ENCODE measurements around the gene NCAPD2. TPM values are rescaled to one million over a fixed set of nuclear protein-coding genes. Genes with fewer than 3 reads are reported as not detected.

The NCAPD2 gene
- total and polyA plus RNA-seq, 5 experiments from 2014 or later: 24.7 to 46.3 (median 40.4) TPM

DNA sequence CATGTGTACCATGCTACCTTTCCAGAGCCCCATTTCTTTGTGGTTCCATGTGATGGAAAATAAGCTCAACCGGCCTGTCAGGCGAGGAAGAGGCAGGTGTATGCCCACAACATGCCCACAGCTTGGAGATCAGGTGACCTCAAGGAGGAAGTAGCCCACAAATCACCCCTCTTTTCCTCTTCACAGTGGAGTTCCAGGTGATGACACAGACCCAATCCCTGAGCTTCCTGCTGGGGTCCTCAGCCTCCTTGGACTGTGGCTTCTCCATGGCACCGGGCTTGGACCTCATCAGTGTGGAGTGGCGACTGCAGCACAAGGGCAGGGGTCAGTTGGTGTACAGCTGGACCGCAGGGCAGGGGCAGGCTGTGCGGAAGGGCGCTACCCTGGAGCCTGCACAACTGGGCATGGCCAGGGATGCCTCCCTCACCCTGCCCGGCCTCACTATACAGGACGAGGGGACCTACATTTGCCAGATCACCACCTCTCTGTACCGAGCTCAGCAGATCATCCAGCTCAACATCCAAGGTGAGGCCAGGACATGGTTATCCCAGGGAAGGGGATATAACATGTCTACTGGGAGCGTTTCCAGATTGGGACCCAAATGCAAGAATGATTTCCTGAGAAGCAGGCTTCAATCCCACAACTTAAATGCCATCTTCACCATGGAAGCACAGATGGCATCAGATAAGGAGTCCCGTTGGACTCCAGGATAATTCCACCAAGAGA is 36.5 kb upstream of the NCAPD2 start:
- no peaks in the 10 kb centered on the region for H3K27me3 Mint-ChIP-seq
- DNase-seq: no peak
- POLR2A ChIA-PET: interaction anchor here (0.9 to 25.3 kb wide), 7 partner anchors 8 to 131 kb away, joined by 3 to 1074 read pairs (median 5); partner anchors contain the start of genes CD27, TAPBPL and VAMP1
- no peaks in the 10 kb centered on the region for H3K9me3 Mint-ChIP-seq
- peak overlapping the region; percentile 83 to 95 (median 86) for H3K27ac Mint-ChIP-seq
- ATAC-seq: no peak
- H3K4me1 Mint-ChIP-seq: peaks cover 47 to 90% (median 81%) of the 10 kb centered on the region in 4 donors
- peaks cover 18 to 89% (median 45%) of the 10 kb centered on the region in 3 donors for H3K36me3 Mint-ChIP-seq
- H3K4me3 Mint-ChIP-seq: peak overlapping the region in 6 of 10 donors; percentile 22 to 42 (median 35)

DNA sequence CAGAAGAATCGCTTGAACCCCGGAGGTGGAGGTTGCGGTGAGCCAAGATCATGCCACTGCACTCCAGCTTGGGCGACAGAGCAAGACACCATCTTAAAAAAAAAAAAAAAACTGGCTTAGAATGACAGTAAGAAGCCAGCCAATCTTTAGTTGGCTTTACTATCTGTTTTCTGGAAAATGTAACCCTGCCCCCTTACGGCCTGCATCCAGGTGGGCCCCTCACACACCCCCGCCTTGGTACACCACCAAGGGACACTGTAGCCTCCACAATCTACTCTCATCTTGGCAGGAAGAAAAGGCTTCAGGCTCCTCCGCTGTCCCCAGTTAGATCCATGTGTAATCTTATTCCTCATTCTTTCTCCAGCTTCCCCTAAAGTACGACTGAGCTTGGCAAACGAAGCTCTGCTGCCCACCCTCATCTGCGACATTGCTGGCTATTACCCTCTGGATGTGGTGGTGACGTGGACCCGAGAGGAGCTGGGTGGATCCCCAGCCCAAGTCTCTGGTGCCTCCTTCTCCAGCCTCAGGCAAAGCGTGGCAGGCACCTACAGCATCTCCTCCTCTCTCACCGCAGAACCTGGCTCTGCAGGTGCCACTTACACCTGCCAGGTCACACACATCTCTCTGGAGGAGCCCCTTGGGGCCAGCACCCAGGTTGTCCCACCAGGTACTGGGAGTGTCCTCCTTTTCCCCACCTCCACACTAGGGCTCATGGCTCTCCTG is 35.5 kb upstream of the NCAPD2 start:
- Mint-ChIP-seq H3K4me1 (peaks cover 52 to 92% (median 81%) of the 10 kb centered on the region in 4 donors), H3K27me3 (no peaks in the 10 kb centered on the region), H3K36me3 (peaks cover 18 to 92% (median 47%) of the 10 kb centered on the region in 3 donors), H3K4me3 (peak overlapping the region in 9 of 10 donors; percentile 3 to 63 (median 42)), H3K27ac (peak overlapping the region; percentile 85 to 96 (median 94)), H3K9me3 (no peaks in the 10 kb centered on the region)
- ATAC-seq (no peak), DNase-seq (no peak)
- POLR2A ChIA-PET: interaction anchor here (0.7 to 25.3 kb wide), 7 partner anchors 12 to 114 kb away, joined by 3 to 1074 read pairs (median 4); partner anchors contain the start of genes CD27, MRPL51, TAPBPL and VAMP1

DNA sequence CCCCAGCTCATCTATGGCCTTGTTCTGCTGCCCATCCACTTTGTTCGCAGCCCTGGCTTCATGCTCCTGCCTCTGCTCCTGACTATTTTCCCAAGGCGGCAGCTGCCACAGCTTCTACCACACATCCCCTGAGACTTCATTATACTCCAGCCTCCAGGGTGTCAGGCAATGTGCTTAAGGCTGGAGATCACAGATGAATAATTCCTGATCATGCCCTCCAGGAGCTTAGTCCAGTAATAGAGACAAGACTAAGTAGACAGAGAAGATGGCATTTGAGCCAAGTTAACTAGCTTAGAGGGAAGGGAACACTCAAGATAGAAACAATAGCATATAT is 34.9 kb upstream of the NCAPD2 start:
- Mint-ChIP-seq H3K4me1 (peaks cover 54 to 92% (median 82%) of the 10 kb centered on the region in 4 donors), H3K36me3 (peaks cover 18 to 91% (median 48%) of the 10 kb centered on the region in 3 donors), H3K27ac (peak overlapping the region; percentile 85 to 96 (median 94)), H3K4me3 (peak overlapping the region; percentile 13 to 63 (median 42)), H3K27me3 (no peaks in the 10 kb centered on the region), H3K9me3 (no peaks in the 10 kb centered on the region)
- no peak for ATAC-seq
- DNase-seq: no peak
- POLR2A ChIA-PET: interaction anchor here (0.7 to 25.3 kb wide), 7 partner anchors 12 to 172 kb away, joined by 3 to 1074 read pairs (median 4); partner anchors contain the start of genes CD27, MRPL51, TAPBPL and VAMP1

DNA sequence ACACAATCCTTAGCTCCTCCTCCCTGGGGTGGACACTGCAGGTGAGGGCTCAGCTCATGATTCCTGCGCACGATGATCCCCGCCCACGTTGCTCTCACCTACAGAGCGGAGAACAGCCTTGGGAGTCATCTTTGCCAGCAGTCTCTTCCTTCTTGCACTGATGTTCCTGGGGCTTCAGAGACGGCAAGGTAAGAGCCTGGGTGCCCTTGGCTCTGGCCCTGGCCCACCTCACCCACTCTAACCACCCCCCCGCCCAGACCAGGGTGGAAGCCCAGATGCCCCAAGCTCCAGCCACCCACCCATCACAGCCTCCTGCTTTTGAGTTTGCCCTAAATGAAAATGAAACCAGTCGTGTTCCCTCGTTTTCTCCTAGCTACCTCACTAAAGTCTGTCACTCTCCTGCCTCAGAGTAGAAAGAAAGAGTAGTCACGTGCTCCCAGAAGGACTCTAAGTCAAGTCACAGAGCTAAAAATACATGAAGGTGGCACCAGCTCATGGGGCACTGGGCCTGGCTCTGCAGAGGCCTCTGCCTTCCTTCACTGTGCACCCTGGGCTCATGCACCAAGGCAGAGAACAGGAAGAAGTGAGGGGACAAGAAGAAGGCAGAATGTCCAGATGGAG is 33.0 kb upstream of the NCAPD2 start:
- H3K4me3 Mint-ChIP-seq: peak overlapping the region; percentile 67 to 89 (median 81)
- ATAC-seq: peak; percentile 3 to 24
- POLR2A ChIA-PET: interaction anchor here (0.9 to 25.3 kb wide), 10 partner anchors 10 to 392 kb away, joined by 3 to 1074 read pairs (median 40); partner anchors contain the start of genes CD27, GAPDH, MRPL51 and TAPBPL
- H3K36me3 Mint-ChIP-seq: peaks cover 15 to 87% (median 51%) of the 10 kb centered on the region in 3 donors
- H3K4me1 Mint-ChIP-seq: peaks cover 62 to 94% (median 86%) of the 10 kb centered on the region in 4 donors
- no peaks in the 10 kb centered on the region for H3K9me3 Mint-ChIP-seq
- no peaks in the 10 kb centered on the region for H3K27me3 Mint-ChIP-seq
- H3K27ac Mint-ChIP-seq: peak overlapping the region; percentile 94 to 100 (median 98)
- peak in 5 of 10 donors; percentile 12 to 57 (median 51) for DNase-seq

DNA sequence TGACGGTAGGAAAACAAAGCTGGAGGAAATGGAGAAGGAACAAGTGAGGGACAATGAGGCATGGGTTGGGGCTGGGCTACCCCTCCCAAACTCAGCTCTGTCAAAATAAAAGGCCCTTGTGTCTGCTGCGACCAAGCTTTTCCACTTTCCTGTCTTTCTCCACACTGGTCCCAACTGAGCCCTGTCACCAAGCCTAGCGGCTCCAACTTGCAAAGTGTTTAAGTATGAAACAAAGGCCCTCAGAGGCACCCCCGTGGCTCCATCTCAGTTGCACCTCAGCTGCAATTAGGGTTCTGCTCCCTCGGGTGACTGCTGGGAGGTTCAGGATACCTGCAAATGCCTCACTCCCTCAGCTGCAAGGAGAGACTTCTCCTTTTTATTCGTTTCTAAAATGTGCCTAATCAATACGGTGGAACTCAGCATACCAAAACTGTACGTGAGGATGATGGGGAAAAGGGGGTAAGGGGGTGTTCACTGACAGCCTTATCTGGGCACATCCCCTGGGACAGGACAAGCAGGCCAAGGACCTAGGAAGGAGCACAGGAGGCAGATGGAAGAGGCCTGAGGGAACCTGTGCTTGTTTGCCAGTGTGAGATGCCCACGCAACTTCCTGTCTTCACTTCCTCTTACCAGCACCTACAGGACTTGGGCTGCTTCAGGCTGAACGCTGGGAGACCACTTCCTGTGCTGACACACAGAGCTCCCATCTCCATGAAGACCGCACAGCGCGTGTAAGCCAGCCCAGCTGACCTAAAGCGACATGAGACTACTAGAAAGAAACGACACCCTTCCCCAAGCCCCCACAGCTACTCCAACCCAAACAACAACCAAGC is 32.3 kb upstream of the NCAPD2 start:
- no peaks in the 10 kb centered on the region for H3K27me3 Mint-ChIP-seq
- ATAC-seq: peak; percentile 79 to 93
- peaks cover 63 to 94% (median 91%) of the 10 kb centered on the region in 4 donors for H3K4me1 Mint-ChIP-seq
- DNase-seq: peak; percentile 59 to 93 (median 83)
- peak overlapping the region; percentile 94 to 100 (median 98) for H3K27ac Mint-ChIP-seq
- peaks cover 15 to 87% (median 49%) of the 10 kb centered on the region in 3 donors for H3K36me3 Mint-ChIP-seq
- H3K4me3 Mint-ChIP-seq: peak overlapping the region; percentile 67 to 89 (median 81)
- POLR2A ChIA-PET: interaction anchor here (0.7 to 25.3 kb wide), 13 partner anchors 9 to 391 kb away, joined by 3 to 1074 read pairs (median 10); partner anchors contain the start of genes CD27, GAPDH, MRPL51 and TAPBPL
- no peaks in the 10 kb centered on the region for H3K9me3 Mint-ChIP-seq

DNA sequence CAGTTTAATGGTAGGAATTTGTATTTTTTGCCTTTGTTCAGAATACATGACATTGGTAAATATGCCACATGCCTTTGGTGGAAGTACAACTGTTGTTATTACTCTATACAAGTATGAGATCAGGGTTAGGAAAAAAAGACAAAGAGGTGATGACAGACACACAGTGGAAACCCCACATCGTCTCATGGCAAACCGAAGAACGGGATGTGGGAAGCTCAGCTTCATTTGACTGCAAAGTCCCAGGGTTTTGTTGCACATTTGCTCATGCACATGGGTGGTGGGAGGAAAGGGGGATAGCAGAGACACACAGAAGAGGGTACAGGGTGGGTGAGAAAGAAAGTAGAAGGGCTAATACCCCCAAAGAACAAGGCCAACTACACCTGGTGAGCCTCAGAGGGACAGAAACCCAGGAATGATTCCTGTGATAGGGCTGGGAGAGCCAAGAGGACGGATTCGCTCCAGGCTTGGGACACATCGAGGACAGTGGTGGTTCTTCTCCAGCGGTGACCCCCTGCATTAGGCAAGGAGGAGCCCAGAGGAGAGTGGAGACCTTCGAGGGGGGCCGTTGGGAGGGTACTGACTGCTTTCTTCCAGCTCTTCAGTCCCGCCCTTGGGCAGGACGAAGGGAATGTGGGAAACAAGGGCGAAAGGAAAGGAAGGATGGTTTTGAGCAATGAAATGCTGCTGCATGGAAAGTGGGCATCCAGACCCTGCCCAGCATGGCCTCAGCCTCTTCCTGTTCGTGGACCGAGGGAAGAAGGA is 31.5 kb upstream of the NCAPD2 start:
- POLR2A ChIA-PET: interaction anchor here (0.7 to 25.3 kb wide), 11 partner anchors 8 to 390 kb away, joined by 3 to 1074 read pairs (median 23); partner anchors contain the start of genes CD27, GAPDH, MRPL51 and TAPBPL
- no peaks in the 10 kb centered on the region for H3K9me3 Mint-ChIP-seq
- H3K27ac Mint-ChIP-seq: peak overlapping the region; percentile 94 to 100 (median 98)
- peaks cover 62 to 94% (median 91%) of the 10 kb centered on the region in 4 donors for H3K4me1 Mint-ChIP-seq
- peak overlapping the region; percentile 67 to 89 (median 83) for H3K4me3 Mint-ChIP-seq
- H3K27me3 Mint-ChIP-seq: no peaks in the 10 kb centered on the region
- DNase-seq (peak in 3 of 10 donors; percentile 44 to 51 (median 45)), ATAC-seq (peak in 1 of 2 donors; percentile 58)
- peaks cover 15 to 87% (median 43%) of the 10 kb centered on the region in 3 donors for H3K36me3 Mint-ChIP-seq

DNA sequence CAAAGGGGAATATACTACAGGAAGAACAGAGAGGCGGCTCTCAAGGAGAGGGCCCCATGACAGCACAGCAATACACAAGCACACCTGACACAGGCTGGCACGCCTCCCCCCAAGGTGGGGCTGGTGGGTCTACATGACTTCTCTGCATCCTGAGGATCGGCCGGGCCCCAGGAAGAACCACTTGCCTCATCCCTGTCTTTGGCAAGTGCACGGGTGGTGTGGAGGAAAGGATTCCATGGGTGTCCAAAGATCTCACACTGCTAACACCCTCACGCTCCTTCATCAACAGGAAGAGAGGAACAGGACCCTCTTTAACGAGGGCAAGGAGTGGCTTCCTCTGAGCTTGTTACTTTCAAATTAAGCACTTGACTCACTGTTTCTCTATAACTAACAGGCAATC is 30.7 kb upstream of the NCAPD2 start:
- H3K4me3 Mint-ChIP-seq: peak overlapping the region; percentile 67 to 89 (median 83)
- POLR2A ChIA-PET: interaction anchor here (0.7 to 25.3 kb wide), 12 partner anchors 8 to 226 kb away, joined by 3 to 1074 read pairs (median 18); partner anchors contain the start of genes CD27, GAPDH, MRPL51 and NCAPD2
- DNase-seq (peak in 5 of 10 donors; percentile 19 to 50 (median 25)), ATAC-seq (peak in 1 of 2 donors; percentile 35)
- peaks cover 15 to 83% (median 42%) of the 10 kb centered on the region in 3 donors for H3K36me3 Mint-ChIP-seq
- H3K27ac Mint-ChIP-seq: peak overlapping the region; percentile 94 to 100 (median 98)
- peaks cover 66 to 97% (median 93%) of the 10 kb centered on the region in 4 donors for H3K4me1 Mint-ChIP-seq
- H3K27me3 Mint-ChIP-seq: no peaks in the 10 kb centered on the region
- no peaks in the 10 kb centered on the region for H3K9me3 Mint-ChIP-seq

DNA sequence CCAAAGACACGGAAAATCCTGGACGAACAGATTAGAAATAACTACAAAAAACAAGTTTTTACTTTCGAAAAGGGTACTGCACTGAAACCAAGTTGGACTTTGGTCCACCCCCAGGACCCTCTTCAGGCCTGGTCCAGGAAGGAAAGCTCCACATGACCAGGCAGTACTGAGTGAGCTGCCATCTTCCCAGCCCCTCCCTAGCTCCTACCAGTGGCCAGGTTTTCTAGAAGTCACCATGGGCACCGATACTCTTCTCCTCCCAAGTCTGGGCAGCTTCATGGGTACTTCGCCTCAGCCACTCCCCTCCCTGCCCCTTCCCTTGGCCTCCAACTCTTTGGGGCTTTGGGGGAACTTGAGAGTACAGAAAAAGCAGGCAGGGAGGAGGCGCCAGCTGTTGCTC is 30.0 kb upstream of the NCAPD2 start:
- Mint-ChIP-seq H3K36me3 (peaks cover 9 to 80% (median 36%) of the 10 kb centered on the region in 3 donors), H3K9me3 (no peaks in the 10 kb centered on the region), H3K27me3 (no peaks in the 10 kb centered on the region), H3K27ac (peak overlapping the region; percentile 94 to 100 (median 98)), H3K4me3 (peak overlapping the region; percentile 67 to 89 (median 83)), H3K4me1 (peaks cover 63 to 97% (median 93%) of the 10 kb centered on the region in 4 donors)
- DNase-seq (no peak), ATAC-seq (no peak)
- POLR2A ChIA-PET: interaction anchor here (0.7 to 25.3 kb wide), 11 partner anchors 20 to 225 kb away, joined by 3 to 1074 read pairs (median 12); partner anchors contain the start of genes CD27, GAPDH, MRPL51 and NCAPD2

DNA sequence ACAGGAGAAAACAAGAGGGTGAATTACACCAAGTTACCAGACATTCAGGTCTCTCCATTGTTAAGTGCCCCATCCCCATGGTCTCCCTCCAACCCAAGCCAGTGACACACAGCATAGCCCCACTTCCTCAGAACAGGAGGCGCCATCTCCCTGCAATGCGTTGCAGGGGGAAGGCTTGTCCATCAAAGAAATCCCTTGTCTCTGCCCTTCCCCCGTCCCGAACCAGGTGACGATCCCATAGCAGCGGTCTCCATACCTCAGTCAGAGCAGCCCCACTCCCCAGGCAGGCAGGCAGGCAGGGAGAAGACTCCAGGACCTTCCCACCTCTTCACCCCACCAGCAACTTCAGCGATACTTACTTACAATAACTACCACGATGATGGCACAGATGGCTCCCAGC is 29.4 kb upstream of the NCAPD2 start:
- peaks cover 3 to 74% (median 29%) of the 10 kb centered on the region in 3 donors for H3K36me3 Mint-ChIP-seq

More for the DNA sequence above, 29.4 kb upstream of the NCAPD2 start:
- ATAC-seq: no peak
- peaks cover 63 to 97% (median 93%) of the 10 kb centered on the region in 4 donors for H3K4me1 Mint-ChIP-seq
- H3K4me3 Mint-ChIP-seq: peak overlapping the region; percentile 63 to 89 (median 83)
- H3K27me3 Mint-ChIP-seq: no peaks in the 10 kb centered on the region
- DNase-seq: no peak
- POLR2A ChIA-PET: interaction anchor here (1.4 to 25.3 kb wide), 12 partner anchors 21 to 131 kb away, joined by 5 to 1074 read pairs (median 14); partner anchors contain the start of genes CD27, GAPDH, MRPL51 and NCAPD2
- H3K27ac Mint-ChIP-seq: peak overlapping the region; percentile 94 to 100 (median 98)
- H3K9me3 Mint-ChIP-seq: no peaks in the 10 kb centered on the region
